CD8-positive, alpha-beta memory T cell (primary cell): Measurements from ENCODE around the gene MPP3. TPM values are rescaled to one million over a fixed set of nuclear protein-coding genes. Genes with fewer than 3 reads are reported as not detected.
"Not testable (repeated sequence)": the region's sequence is repeated elsewhere in the genome, so short reads cannot be mapped to it uniquely, and the experiment has no call there.

ENCODE experiments used
- CTCF ChIA-PET: fragments of 350-600 bp; sonication (Branson Sonifier 250); formaldehyde crosslinking; loops from one replicate; lab custom pipeline; 2021; ENCODE audit warnings: antibody characterized with exemption; lab: Charles Lee
- POLR2A ChIA-PET: fragments of 350-600 bp; sonication (Branson Sonifier 250); formaldehyde crosslinking; loops from one replicate; lab custom pipeline; 2021; ENCODE audit warnings: antibody characterized with exemption; lab: Charles Lee
- DNase-seq, 5 donors: peaks; one replicate each; pipeline versions ENCODE4 v3.0.0 to v3.0.0-alpha.2; 2020 to 2022; ENCODE audit warnings: mixed read lengths in 1 of 5
- H3K27ac ChIP-seq: one replicate; pipeline ENCODE4 v1.7.0; 2013; ENCODE audit warnings: low read depth, mild to moderate bottlenecking, low read length, moderate library complexity
- H3K27me3 ChIP-seq: 2 replicates; pipeline ENCODE4 v1.7.0; 2013; ENCODE audit warnings: low read length, mild to moderate bottlenecking; ENCODE audit not compliant: insufficient read depth, poor library complexity, severe bottlenecking
- H3K36me3 ChIP-seq: 2 replicates; pipeline ENCODE4 v1.7.0; 2013; ENCODE audit warnings: mild to moderate bottlenecking, low read length, moderate library complexity; ENCODE audit not compliant: insufficient read depth
- H3K4me1 ChIP-seq: 2 replicates; pipeline ENCODE4 v1.7.0; 2013; ENCODE audit warnings: mild to moderate bottlenecking, low read length, moderate library complexity; ENCODE audit not compliant: insufficient read depth
- H3K4me3 ChIP-seq: 2 replicates; pipeline ENCODE4 v1.7.0; 2013; ENCODE audit warnings: mild to moderate bottlenecking, low read length
- H3K9me3 ChIP-seq: 2 replicates; pipeline ENCODE4 v1.7.0; 2013; ENCODE audit warnings: mild to moderate bottlenecking, low read length
- H3K27ac Mint-ChIP-seq, 8 donors: one replicate each; pipeline ENCODE4 v1.8.0; 2020 to 2021; ENCODE audit warnings: mixed read lengths in 8 of 8, mild to moderate bottlenecking in 6 of 8, inconsistent platforms in 3 of 8, moderate library complexity in 3 of 8
- H3K27me3 Mint-ChIP-seq, 2 donors: one replicate each; pipeline ENCODE4 v1.8.0; 2020 to 2021; ENCODE audit warnings: mixed read lengths in 2 of 2, mild to moderate bottlenecking in 1 of 2, moderate library complexity in 1 of 2
- H3K36me3 Mint-ChIP-seq, 3 donors: one replicate each; pipeline ENCODE4 v1.8.0; 2020 to 2021; ENCODE audit warnings: mixed read lengths in 3 of 3, inconsistent platforms in 1 of 3, mild to moderate bottlenecking in 1 of 3
- H3K4me1 Mint-ChIP-seq, 3 donors: one replicate each; pipeline ENCODE4 v1.8.0; 2020 to 2021; ENCODE audit warnings: mixed read lengths in 3 of 3, inconsistent platforms in 1 of 3, mild to moderate bottlenecking in 1 of 3
- H3K4me3 Mint-ChIP-seq, 7 donors: one replicate each; pipeline ENCODE4 v1.8.0; 2020 to 2021; ENCODE audit warnings: mixed read lengths in 7 of 7, mild to moderate bottlenecking in 6 of 7, moderate library complexity in 4 of 7, inconsistent platforms in 2 of 7
- H3K9me3 Mint-ChIP-seq, 5 donors: one replicate each; pipeline ENCODE4 v1.8.0; 2020 to 2022; ENCODE audit warnings: mixed read lengths in 5 of 5, mild to moderate bottlenecking in 3 of 5, moderate library complexity in 2 of 5, inconsistent platforms in 1 of 5
- polyA plus RNA-seq: library from polyadenylated mRNA; unstranded; fragments of 300-500 nt; fragmentation: Illumina TruSeq; gene quantifications from one replicate; pipeline ENCODE4 v1.2.3, GENCODE V29; 2021
- total RNA-seq, 2 experiments: library from RNA; stranded (reverse); gene quantifications; one replicate each; pipeline ENCODE4 v1.2.3, GENCODE V29; 2021

Gene MPP3
- total and polyA plus RNA-seq, 3 experiments from 2014 or later: 0.15 TPM; not detected in 2

DNA sequence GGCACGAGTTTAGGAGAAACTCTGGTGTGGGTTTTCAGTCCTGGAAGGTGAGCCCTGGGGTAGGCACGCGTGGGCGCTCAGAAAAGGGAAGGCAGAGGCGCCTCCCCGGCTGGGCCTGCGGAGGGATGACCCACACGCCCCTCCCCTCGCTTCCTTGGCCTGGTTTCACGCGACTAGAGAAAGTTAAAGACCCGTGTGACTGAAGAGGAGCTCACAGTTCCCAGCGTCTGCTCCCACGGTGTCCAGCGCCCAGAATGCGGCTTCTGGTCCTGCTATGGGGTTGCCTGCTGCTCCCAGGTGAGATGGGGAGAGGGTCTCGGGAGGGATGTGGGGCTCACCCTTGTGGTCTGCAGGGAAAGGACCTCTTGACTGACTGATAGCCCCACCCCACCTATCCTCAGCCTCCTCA, 14.0 kb upstream of the MPP3 start, which contains the start of gene CD300LG:
CD300LG (plus strand) TSS at position 214 of the 409 bp plus-strand sequence; CDS start at position 255, 41 bp downstream.
- Mint-ChIP-seq H3K4me1 (no peaks in the 10 kb centered on the region), H3K4me3 (no peak within 1 kb of the TSS)
- CTCF ChIA-PET: interaction anchor here (1.0 to 2.2 kb wide), 5 partner anchors 12 to 152 kb away, joined by 3 to 7 read pairs (median 6); no protein-coding TSS in a partner anchor

DNA sequence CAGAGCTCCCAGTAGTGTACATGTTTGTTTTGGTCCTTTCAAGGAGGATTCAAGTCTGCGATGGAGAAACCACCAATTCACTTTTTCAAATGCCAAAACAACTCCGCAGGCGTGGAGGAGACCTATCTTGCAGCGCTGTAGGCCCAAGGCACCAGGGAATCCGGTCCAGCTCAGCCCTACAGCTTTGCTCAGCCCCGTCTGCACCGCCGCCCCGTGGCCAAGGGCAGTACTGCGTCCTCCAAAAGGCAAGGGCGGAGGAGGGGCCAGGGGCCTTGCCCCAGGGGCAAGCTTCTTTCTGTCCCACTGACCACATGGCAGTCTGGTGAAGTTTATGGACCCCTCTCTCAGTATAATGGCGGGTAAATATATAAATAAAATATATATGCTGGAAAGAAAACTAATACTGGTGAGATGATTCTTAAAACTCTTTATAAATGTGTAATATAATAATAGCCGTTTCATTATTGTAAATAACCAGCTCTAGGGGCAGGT, 13.3 kb upstream of the MPP3 start:
- H3K27ac ChIP-seq: no peak overlapping the region
- H3K27me3 Mint-ChIP-seq: peaks cover 10 to 39% of the 10 kb centered on the region in 2 donors
- no peaks in the 10 kb centered on the region for H3K4me1 ChIP-seq
- no peaks in the 10 kb centered on the region for H3K4me1 Mint-ChIP-seq
- H3K9me3 ChIP-seq: no peaks in the 10 kb centered on the region
- no peaks in the 10 kb centered on the region for H3K36me3 ChIP-seq
- no peak overlapping the region for H3K4me3 ChIP-seq
- ChIA-PET CTCF (interaction anchor here (0.8 to 2.2 kb wide), 10 partner anchors 13 to 154 kb away, joined by 3 to 7 read pairs (median 5); no protein-coding TSS in a partner anchor), POLR2A (no interaction called here)
- no peaks in the 10 kb centered on the region for H3K27me3 ChIP-seq
- H3K4me3 Mint-ChIP-seq: no peak overlapping the region
- H3K9me3 Mint-ChIP-seq: no peaks in the 10 kb centered on the region
- no peaks in the 10 kb centered on the region for H3K36me3 Mint-ChIP-seq
- no peak overlapping the region for H3K27ac Mint-ChIP-seq
- peak; percentile 38 to 76 (median 60) for DNase-seq

More for the DNA sequence above, 14.0 kb upstream of the MPP3 start, which contains the start of gene CD300LG:
- H3K4me1 ChIP-seq: no peaks in the 10 kb centered on the region
- no peaks in the 10 kb centered on the region for H3K36me3 Mint-ChIP-seq
- no peak for DNase-seq
- H3K27ac Mint-ChIP-seq: no peak within 1 kb of the TSS
- H3K9me3 ChIP-seq: no peaks in the 10 kb centered on the region
- no peaks in the 10 kb centered on the region for H3K27me3 ChIP-seq
- H3K27me3 Mint-ChIP-seq: peaks cover 6 to 42% of the 10 kb centered on the region in 2 donors
- no peaks in the 10 kb centered on the region for H3K9me3 Mint-ChIP-seq
- no peak within 1 kb of the TSS for H3K4me3 ChIP-seq
- no peaks in the 10 kb centered on the region for H3K36me3 ChIP-seq
- POLR2A ChIA-PET: no interaction called here
- H3K27ac ChIP-seq: no peak within 1 kb of the TSS

- H3K36me3 ChIP-seq: no peaks in the 10 kb centered on the region
- no peak overlapping the region for H3K4me3 ChIP-seq
- Mint-ChIP-seq H3K27me3 (peaks cover 12 to 38% of the 10 kb centered on the region in 2 donors), H3K9me3 (no peaks in the 10 kb centered on the region), H3K4me3 (peak overlapping the region in 1 of 7 donors; percentile 34), H3K36me3 (no peaks in the 10 kb centered on the region), H3K27ac (no peak overlapping the region), H3K4me1 (no peaks in the 10 kb centered on the region)
- POLR2A ChIA-PET: no interaction called here
- no peaks in the 10 kb centered on the region for H3K4me1 ChIP-seq
- no peak overlapping the region for H3K27ac ChIP-seq
- no peaks in the 10 kb centered on the region for H3K9me3 ChIP-seq
- CTCF ChIA-PET: interaction anchor here (0.8 to 2.2 kb wide), 9 partner anchors 14 to 153 kb away, joined by 3 to 7 read pairs (median 5); no protein-coding TSS in a partner anchor
- DNase-seq: no peak
- no peaks in the 10 kb centered on the region for H3K27me3 ChIP-seq
These were observed 12.8 kb upstream of the MPP3 start for GRCh38 chr17:43845766-43846165.

GRCh38 chr17:43844241-43844640, 11.3 kb upstream of the MPP3 start:
- DNase-seq: no peak
- peaks cover 14 to 45% of the 10 kb centered on the region in 2 donors for H3K27me3 Mint-ChIP-seq
- ChIA-PET POLR2A (no interaction called here), CTCF (no interaction called here)
- Histone ChIP-seq H3K4me3 (no peak overlapping the region), H3K36me3 (no peaks in the 10 kb centered on the region), H3K27me3 (no peaks in the 10 kb centered on the region), H3K9me3 (no peaks in the 10 kb centered on the region), H3K27ac (no peak overlapping the region), H3K4me1 (no peaks in the 10 kb centered on the region)
- H3K9me3 Mint-ChIP-seq: no peaks in the 10 kb centered on the region
- H3K36me3 Mint-ChIP-seq: no peaks in the 10 kb centered on the region
- H3K4me3 Mint-ChIP-seq: no peak overlapping the region
- H3K27ac Mint-ChIP-seq: no peak overlapping the region
- no peaks in the 10 kb centered on the region for H3K4me1 Mint-ChIP-seq

DNA sequence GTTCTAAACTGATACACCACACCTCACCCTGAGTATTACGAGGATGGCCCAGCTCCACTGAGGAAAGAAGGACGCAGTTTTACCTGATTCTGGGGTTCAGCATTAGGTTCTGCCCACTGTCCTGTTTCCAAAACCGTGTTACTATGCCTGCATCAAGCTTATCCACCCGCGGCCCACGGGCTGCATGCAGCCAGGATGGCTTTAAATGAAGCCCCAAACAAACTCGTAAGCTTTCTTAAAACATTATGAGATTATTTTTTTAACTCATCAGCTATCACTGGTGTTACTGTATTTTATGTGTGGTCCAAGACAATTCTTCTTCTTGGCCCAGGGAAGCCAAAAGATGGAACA, 10.0 kb upstream of the MPP3 start:
- Mint-ChIP-seq H3K27ac (no peak overlapping the region), H3K9me3 (no peaks in the 10 kb centered on the region), H3K27me3 (peaks cover 14 to 38% of the 10 kb centered on the region in 2 donors), H3K4me3 (no peak overlapping the region), H3K4me1 (no peaks in the 10 kb centered on the region), H3K36me3 (no peaks in the 10 kb centered on the region)
- Histone ChIP-seq H3K27ac (no peak overlapping the region), H3K4me3 (no peak overlapping the region), H3K4me1 (no peaks in the 10 kb centered on the region), H3K36me3 (no peaks in the 10 kb centered on the region), H3K27me3 (no peaks in the 10 kb centered on the region), H3K9me3 (no peaks in the 10 kb centered on the region)
- ChIA-PET POLR2A (no interaction called here), CTCF (interaction anchor here (1.1 kb wide), 1 partner anchor 10 kb away, joined by 3 read pairs; no protein-coding TSS in a partner anchor)
- no peak for DNase-seq

GRCh38 chr17:43842091-43842974, 9.4 kb upstream of the MPP3 start:
- H3K9me3 ChIP-seq, H3K4me3 ChIP-seq, H3K4me3 Mint-ChIP-seq, DNase-seq, H3K4me1 Mint-ChIP-seq, H3K9me3 Mint-ChIP-seq, H3K36me3 ChIP-seq, H3K27me3 ChIP-seq, H3K36me3 Mint-ChIP-seq, H3K4me1 ChIP-seq, H3K27ac ChIP-seq, H3K27ac Mint-ChIP-seq, POLR2A ChIA-PET: not testable (repeated sequence)
- H3K27me3 Mint-ChIP-seq: peaks cover 19 to 39% of the 10 kb centered on the region in 2 donors
- CTCF ChIA-PET: interaction anchor here (1.1 kb wide), 1 partner anchor 11 kb away, joined by 3 read pairs; no protein-coding TSS in a partner anchor

DNA sequence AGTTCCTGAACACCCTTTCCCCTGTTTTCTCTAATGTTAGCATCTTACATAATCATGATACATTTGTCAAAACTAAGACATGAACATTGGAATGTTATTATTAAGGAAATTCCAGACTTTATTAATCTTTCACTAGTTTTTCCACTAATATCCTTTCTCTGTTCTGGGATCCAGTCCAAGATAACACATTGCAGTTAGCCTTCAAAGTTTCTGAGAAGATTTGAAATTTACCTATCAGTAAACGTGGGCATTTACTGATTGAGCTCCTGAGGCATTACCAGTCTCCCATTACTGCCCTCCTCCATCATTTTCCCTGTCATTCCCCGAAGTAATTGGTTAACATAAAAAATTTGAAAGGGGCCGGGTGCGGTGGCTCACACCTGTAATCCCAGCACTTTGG, 8.3 kb upstream of the MPP3 start:
- POLR2A ChIA-PET: no interaction called here
- H3K9me3 Mint-ChIP-seq: no peaks in the 10 kb centered on the region
- H3K4me1 Mint-ChIP-seq: no peaks in the 10 kb centered on the region
- CTCF ChIA-PET: interaction anchor here (1.0 to 1.5 kb wide), 2 partner anchors 15 to 265 kb away, joined by 3 to 4 read pairs; no protein-coding TSS in a partner anchor
- no peaks in the 10 kb centered on the region for H3K36me3 Mint-ChIP-seq
- no peak overlapping the region for H3K4me3 ChIP-seq
- H3K27me3 ChIP-seq: no peaks in the 10 kb centered on the region
- no peak overlapping the region for H3K27ac ChIP-seq
- no peaks in the 10 kb centered on the region for H3K9me3 ChIP-seq
- no peaks in the 10 kb centered on the region for H3K36me3 ChIP-seq
- H3K27me3 Mint-ChIP-seq: peaks cover 20 to 37% of the 10 kb centered on the region in 2 donors
- H3K4me3 Mint-ChIP-seq: no peak overlapping the region
- no peak for DNase-seq
- H3K27ac Mint-ChIP-seq: no peak overlapping the region
- H3K4me1 ChIP-seq: no peaks in the 10 kb centered on the region

GRCh38 chr17:43840814-43841213, 7.9 kb upstream of the MPP3 start:
- no peaks in the 10 kb centered on the region for H3K9me3 Mint-ChIP-seq
- Histone ChIP-seq H3K4me1 (no peaks in the 10 kb centered on the region), H3K27me3 (no peaks in the 10 kb centered on the region), H3K36me3 (no peaks in the 10 kb centered on the region), H3K27ac (no peak overlapping the region), H3K4me3 (no peak overlapping the region), H3K9me3 (no peaks in the 10 kb centered on the region)
- no peak overlapping the region for H3K27ac Mint-ChIP-seq
- no peaks in the 10 kb centered on the region for H3K36me3 Mint-ChIP-seq
- H3K4me3 Mint-ChIP-seq: no peak overlapping the region
- CTCF ChIA-PET: interaction anchor here (1.0 to 1.5 kb wide), 2 partner anchors 16 to 264 kb away, joined by 3 to 4 read pairs; no protein-coding TSS in a partner anchor
- peaks cover 24 to 36% of the 10 kb centered on the region in 2 donors for H3K27me3 Mint-ChIP-seq
- no peak for DNase-seq
- POLR2A ChIA-PET: interaction anchor here (0.6 kb wide), 1 partner anchor 1114 kb away, joined by 3 read pairs; no protein-coding TSS in a partner anchor
- H3K4me1 Mint-ChIP-seq: no peaks in the 10 kb centered on the region
